Activated CD4-positive, alpha-beta T cell treated with anti-CD3 and anti-CD28 coated beads, Interleukin-2, amount 10 ng/mL, durations not matched to agents 7 days and 5 days (primary cell): Measurements from ENCODE around the gene CLPSL2. TPM values are rescaled to one million over a fixed set of nuclear protein-coding genes. Genes with fewer than 3 reads are reported as not detected.

ENCODE experiments used
- CTCF ChIA-PET: fragments of 350-600 bp; sonication (Branson Sonifier 250); formaldehyde crosslinking; loops from one replicate; lab custom pipeline; 2021; ENCODE audit warnings: antibody characterized with exemption; lab: Charles Lee
- POLR2A ChIA-PET: fragments of 350-600 bp; sonication (Branson Sonifier 250); formaldehyde crosslinking; loops from one replicate; lab custom pipeline; 2021; ENCODE audit warnings: antibody characterized with exemption; lab: Charles Lee
- DNase-seq: peaks from one replicate; pipeline ENCODE4 v3.0.0-alpha.2; 2020
- H3K27ac Mint-ChIP-seq: one replicate; pipeline ENCODE4 v1.8.0; 2021; ENCODE audit warnings: mild to moderate bottlenecking, moderate library complexity, mixed read lengths
- H3K27me3 Mint-ChIP-seq: one replicate; pipeline ENCODE4 v1.8.0; 2021; ENCODE audit warnings: mixed read lengths
- H3K36me3 Mint-ChIP-seq: one replicate; pipeline ENCODE4 v1.8.0; 2021; ENCODE audit warnings: low read depth, mixed read lengths
- H3K4me1 Mint-ChIP-seq: one replicate; pipeline ENCODE4 v1.8.0; 2021; ENCODE audit warnings: mixed read lengths
- H3K4me3 Mint-ChIP-seq: one replicate; pipeline ENCODE4 v1.8.0; 2021; ENCODE audit warnings: mild to moderate bottlenecking, moderate library complexity, mixed read lengths
- H3K9me3 Mint-ChIP-seq: one replicate; pipeline ENCODE4 v1.8.0; 2021; ENCODE audit warnings: mixed read lengths
- total RNA-seq, 2 experiments: library from RNA; stranded (reverse); gene quantifications; one replicate each; pipeline ENCODE4 v1.2.3, GENCODE V29; 2021

The CLPSL2 gene
- total RNA-seq, 2 experiments from 2014 or later = not detected

DNA sequence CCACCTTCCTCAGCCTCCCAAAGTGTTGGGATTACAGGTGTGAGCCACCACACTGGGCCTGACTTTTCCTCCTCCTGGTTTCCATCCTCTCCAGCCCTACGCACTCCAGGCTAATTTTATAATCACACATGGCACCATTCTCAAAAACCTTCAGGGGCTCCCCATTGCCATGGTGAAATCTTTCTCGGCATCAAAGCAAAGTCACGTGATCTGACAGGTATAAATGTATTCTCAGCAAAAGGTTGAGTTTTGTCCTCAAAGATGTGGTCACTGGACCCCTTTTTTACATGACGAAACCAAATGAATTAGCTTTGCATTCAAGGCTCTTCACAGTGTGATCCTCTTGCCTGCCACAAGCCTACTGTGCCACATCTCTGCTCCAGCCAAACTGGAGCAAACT lies 24.1 kb upstream of the CLPSL2 start:
- H3K4me3 Mint-ChIP-seq = no peak overlapping the region
- POLR2A ChIA-PET = no interaction called here
- peaks cover 3% of the 10 kb centered on the region for H3K27me3 Mint-ChIP-seq
- H3K9me3 Mint-ChIP-seq = peaks cover 8% of the 10 kb centered on the region
- CTCF ChIA-PET = interaction anchor here (0.6 to 0.7 kb wide), 3 partner anchors 164 to 273 kb away, joined by 3 to 4 read pairs (median 3); no protein-coding TSS in a partner anchor
- H3K4me1 Mint-ChIP-seq = peaks cover 6% of the 10 kb centered on the region
- DNase-seq = no peak
- no peak overlapping the region for H3K27ac Mint-ChIP-seq
- H3K36me3 Mint-ChIP-seq = no peaks in the 10 kb centered on the region

DNA sequence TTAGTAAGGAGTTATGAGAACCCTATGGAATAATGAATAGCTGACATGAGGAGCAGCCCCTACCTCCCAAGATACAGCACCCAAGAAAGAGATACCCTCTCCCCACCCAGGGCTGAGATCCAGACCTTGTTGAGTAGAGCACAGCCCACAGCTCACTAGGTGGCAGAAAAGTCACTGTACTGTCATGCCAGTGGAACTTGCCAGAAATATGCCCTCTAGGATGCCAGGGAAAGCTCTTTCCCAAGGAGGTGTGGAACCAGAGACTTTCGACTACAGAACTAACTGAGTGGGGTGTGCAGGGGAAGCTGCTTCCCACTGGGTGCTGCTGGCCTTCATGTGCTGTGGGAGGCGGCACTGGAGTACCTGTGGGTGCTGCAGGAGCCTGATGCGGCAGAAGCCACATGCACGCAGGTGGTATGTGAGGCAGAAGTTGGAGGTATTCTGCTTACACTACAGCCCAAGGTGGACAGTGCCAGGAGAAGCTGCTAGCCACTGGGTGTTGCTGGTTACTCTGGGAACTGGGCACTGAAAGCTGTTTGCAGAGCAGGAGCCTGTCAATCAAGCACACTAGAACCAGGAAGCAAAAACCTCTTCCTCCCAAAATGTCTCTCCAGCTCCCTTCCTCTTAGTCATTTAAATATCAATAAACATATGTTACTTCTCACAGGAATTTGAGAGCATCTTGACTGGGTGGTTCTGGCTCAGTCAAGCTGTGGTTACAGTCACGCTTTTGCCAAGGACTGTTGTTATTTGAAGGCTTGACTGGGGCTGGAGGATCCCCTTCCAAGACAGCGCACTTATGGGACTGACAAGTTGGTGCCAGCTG lies 21.7 kb upstream of the CLPSL2 start:
- DNase-seq = no peak
- H3K9me3 Mint-ChIP-seq = no peaks in the 10 kb centered on the region
- ChIA-PET POLR2A (no interaction called here), CTCF (interaction anchor here (0.8 to 1.4 kb wide), 6 partner anchors 9 to 460 kb away, joined by 3 to 7 read pairs (median 3); partner anchors contain the start of gene ARMC12)
- H3K36me3 Mint-ChIP-seq = no peaks in the 10 kb centered on the region
- peaks cover 6% of the 10 kb centered on the region for H3K4me1 Mint-ChIP-seq
- H3K4me3 Mint-ChIP-seq = no peak overlapping the region
- H3K27me3 Mint-ChIP-seq = no peaks in the 10 kb centered on the region
- H3K27ac Mint-ChIP-seq = no peak overlapping the region

DNA sequence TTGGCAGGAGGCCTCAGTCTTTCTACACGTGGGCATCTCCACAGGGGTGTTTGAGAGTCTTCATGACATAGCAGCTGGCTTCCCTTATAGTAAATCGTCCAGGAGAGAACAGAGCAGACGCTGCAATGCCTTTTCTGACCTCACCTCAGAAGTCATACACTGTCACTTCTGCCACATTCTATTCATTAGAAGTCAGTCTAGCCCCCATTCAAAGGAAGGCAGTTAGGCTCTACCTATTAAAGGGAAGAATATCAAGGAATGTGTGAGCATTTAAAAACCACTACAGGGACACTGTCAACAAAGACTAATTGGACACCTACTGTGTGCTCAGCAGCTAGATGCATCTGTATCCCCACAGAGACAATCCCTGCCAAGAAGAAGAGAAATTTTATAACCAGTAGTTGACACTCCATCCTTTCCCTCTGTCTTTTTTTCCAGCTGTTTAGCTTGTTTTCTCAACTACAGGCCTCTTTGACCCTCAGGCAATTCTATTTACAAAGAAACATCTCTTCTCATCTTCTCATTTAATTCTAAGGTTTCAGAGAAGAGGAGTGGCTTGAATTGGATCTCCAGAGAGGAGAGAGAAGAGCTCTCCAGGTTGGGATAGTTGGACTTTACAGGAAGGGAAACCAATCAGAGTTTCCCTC lies 21.0 kb upstream of the CLPSL2 start:
- H3K4me1 Mint-ChIP-seq = peaks cover 6% of the 10 kb centered on the region
- H3K4me3 Mint-ChIP-seq = no peak overlapping the region
- H3K27ac Mint-ChIP-seq = no peak overlapping the region
- no peaks in the 10 kb centered on the region for H3K9me3 Mint-ChIP-seq
- no peaks in the 10 kb centered on the region for H3K36me3 Mint-ChIP-seq
- peaks cover 3% of the 10 kb centered on the region for H3K27me3 Mint-ChIP-seq
- ChIA-PET CTCF (interaction anchor here (0.8 to 1.4 kb wide), 3 partner anchors 18 to 460 kb away, joined by 3 to 7 read pairs (median 3); partner anchors contain the start of gene ARMC12), POLR2A (no interaction called here)
- DNase-seq = no peak

DNA sequence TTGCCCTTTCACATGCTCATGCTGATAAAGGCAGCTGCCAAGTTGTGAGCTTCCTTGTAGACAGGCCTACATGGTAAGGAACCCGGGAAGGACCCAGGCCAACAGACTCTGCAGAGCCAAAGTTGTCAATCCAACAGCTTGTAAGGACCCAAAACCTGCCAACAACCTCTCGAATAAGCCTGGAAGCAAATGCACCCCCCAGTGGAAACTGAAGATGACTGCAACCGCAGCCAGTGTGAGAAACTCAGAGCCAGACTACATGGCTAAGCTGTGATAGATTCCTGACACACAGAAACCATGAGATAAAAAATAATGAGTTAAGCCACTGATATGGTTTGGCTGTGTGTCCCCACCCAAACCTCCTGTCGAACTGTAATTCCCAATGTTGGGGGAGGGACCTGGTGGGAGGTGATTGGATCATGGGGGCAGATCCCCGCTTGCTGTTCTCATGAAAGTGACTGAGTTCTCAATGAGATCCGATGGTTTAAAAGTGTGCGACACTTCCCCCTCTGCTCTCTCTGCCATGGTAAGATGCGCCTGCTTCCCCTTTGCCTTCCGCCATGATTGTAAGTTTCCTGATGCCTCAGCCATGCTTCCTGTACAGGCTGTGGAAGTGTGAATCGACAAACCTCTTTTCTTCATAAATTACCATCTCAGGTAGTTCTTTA lies 18.8 kb upstream of the CLPSL2 start:
- no peak for DNase-seq
- Mint-ChIP-seq H3K27me3 (peaks cover 12% of the 10 kb centered on the region), H3K9me3 (no peaks in the 10 kb centered on the region), H3K36me3 (no peaks in the 10 kb centered on the region), H3K27ac (no peak overlapping the region), H3K4me3 (no peak overlapping the region), H3K4me1 (peaks cover 6% of the 10 kb centered on the region)
- ChIA-PET CTCF (interaction anchor here (0.6 to 1.5 kb wide), 5 partner anchors 15 to 233 kb away, joined by 3 to 4 read pairs (median 4); partner anchors contain the start of gene ARMC12), POLR2A (no interaction called here)

DNA sequence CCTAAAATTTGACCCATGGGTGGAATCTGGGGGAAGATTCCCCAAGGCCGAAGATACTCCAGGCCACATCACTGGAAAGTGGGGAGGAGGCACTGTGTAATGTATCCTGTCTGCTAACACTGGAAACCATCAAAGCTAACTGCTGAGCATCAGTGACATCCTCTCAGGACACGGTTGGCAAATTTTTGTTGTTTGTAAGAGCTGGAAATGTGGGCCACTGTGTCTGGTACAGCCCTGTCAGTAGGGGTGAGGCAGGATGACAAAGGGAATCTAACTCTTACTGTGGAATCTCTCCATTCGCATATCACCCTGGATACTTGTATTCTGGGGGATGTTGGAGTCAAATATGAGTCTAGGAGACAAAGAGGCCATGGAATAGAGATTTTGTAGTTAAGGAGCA lies 17.0 kb upstream of the CLPSL2 start:
- Mint-ChIP-seq H3K27ac (no peak overlapping the region), H3K9me3 (no peaks in the 10 kb centered on the region), H3K36me3 (no peaks in the 10 kb centered on the region), H3K4me3 (no peak overlapping the region), H3K4me1 (peaks cover 8% of the 10 kb centered on the region), H3K27me3 (peaks cover 29% of the 10 kb centered on the region)
- no peak for DNase-seq
- ChIA-PET CTCF (interaction anchor here (0.8 to 0.9 kb wide), 2 partner anchors 12 to 42 kb away, joined by 3 to 4 read pairs; no protein-coding TSS in a partner anchor), POLR2A (no interaction called here)

DNA sequence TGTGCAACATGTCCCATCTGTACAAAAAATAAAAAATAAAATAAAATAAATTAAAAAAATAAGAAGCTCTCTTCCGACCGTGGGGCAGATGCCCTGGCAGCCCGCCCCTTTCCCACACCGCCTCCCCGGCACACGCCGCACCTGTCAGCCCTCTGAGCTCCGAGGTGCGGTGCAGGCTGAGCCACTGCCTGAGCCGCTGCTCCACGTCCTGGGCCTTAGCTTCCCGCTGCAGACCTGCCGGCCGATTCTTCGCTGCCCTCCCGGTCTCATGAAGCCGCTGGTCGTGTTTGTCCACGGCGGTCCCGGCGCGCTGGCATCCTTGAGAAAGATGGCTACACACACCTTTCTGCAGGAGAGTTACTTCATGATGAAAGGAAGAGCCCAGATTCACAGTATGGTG lies 10.7 kb upstream of the CLPSL2 start:
- H3K4me1 Mint-ChIP-seq = peaks cover 2% of the 10 kb centered on the region
- DNase-seq = no peak
- H3K9me3 Mint-ChIP-seq = no peaks in the 10 kb centered on the region
- no peak overlapping the region for H3K27ac Mint-ChIP-seq
- CTCF ChIA-PET = interaction anchor here (0.6 kb wide), 1 partner anchor 461 kb away, joined by 3 read pairs; no protein-coding TSS in a partner anchor
- H3K36me3 Mint-ChIP-seq = no peaks in the 10 kb centered on the region
- peaks cover 42% of the 10 kb centered on the region for H3K27me3 Mint-ChIP-seq
- POLR2A ChIA-PET = no interaction called here
- no peak overlapping the region for H3K4me3 Mint-ChIP-seq

DNA sequence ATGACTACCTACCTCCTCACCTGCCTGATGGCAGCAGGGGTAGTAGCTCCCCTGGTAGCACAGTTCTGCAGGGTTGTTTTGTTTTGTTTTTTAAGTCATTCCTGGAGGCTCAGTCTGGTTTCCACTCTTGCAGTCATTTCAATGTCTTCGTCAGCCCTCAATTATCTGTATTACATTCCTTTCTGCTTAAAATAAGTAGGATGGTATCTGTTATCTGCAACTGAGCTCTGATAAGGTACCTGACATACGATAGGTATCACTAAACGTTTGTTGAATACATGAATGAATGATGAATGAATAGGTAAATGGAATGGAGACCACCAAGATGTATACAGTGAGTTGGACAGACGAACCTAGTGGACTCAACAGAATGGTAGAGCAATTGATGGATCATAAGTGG lies 7.2 kb upstream of the CLPSL2 start:
- H3K36me3 Mint-ChIP-seq = no peaks in the 10 kb centered on the region
- CTCF ChIA-PET = interaction anchor here (1.2 to 1.5 kb wide), 2 partner anchors 12 to 27 kb away, joined by 3 to 4 read pairs; no protein-coding TSS in a partner anchor
- H3K9me3 Mint-ChIP-seq = no peaks in the 10 kb centered on the region
- H3K4me1 Mint-ChIP-seq = peaks cover under 1% of the 10 kb centered on the region
- H3K27ac Mint-ChIP-seq = no peak overlapping the region
- no peak overlapping the region for H3K4me3 Mint-ChIP-seq
- no peak for DNase-seq
- POLR2A ChIA-PET = no interaction called here
- H3K27me3 Mint-ChIP-seq = peaks cover 21% of the 10 kb centered on the region

DNA sequence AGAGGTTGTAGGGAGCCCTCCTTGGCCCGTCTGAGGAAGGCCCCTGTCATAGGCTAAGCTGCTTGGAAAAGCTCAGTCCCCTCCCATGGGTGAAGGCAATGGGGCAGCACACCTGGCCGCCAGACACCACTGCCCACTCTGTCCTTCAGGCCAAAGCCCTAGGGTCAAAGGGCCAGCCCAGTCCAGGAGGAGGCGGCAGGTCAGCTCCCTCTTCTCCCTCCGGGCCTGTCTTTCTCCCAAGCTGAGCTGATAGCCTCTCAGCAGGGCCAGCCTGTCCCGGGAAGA lies 5.1 kb upstream of the CLPSL2 start:
- Mint-ChIP-seq H3K27me3 (peaks cover 25% of the 10 kb centered on the region), H3K4me3 (no peak overlapping the region), H3K4me1 (no peaks in the 10 kb centered on the region), H3K27ac (no peak overlapping the region), H3K9me3 (no peaks in the 10 kb centered on the region), H3K36me3 (no peaks in the 10 kb centered on the region)
- ChIA-PET POLR2A (no interaction called here), CTCF (interaction anchor here (1.2 kb wide), 1 partner anchor 12 kb away, joined by 4 read pairs; no protein-coding TSS in a partner anchor)
- DNase-seq = no peak

DNA sequence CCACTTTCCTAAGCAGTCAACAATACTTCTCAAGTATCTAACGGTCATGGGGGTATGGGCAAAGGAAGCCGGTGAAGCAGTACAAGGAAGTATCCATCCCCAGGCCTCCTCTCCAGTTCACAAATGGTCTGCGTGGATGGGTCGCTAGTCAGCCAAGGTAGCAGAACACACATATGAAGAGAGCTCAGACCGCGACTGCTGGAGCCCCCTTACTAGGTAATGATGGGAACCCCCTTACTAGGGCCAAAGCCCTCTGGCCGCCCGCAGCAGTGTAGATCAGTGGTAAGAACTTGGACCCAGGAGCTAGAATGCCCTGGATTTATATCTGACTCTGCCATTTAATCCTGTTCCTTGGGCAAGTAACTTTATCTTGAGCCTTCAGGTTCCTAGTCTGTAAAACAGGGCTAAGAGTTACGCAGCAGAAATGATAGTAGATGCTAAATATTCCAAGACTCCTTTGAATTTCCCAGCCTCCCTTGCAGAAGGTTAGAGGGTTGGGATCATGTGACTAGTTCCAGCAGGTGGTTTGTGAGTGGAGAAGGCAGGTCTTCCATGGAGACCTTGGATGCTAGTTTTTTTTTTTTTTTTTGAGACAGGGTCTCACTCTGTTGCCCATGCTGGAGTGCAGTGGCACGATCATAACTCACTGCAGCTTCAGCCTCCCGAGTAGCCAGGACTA lies 2.1 kb upstream of the CLPSL2 start:
- no peak for DNase-seq
- ChIA-PET POLR2A (no interaction called here), CTCF (interaction anchor here (1.1 kb wide), 1 partner anchor 190 kb away, joined by 3 read pairs; no protein-coding TSS in a partner anchor)
- H3K36me3 Mint-ChIP-seq = no peaks in the 10 kb centered on the region
- H3K4me3 Mint-ChIP-seq = no peak overlapping the region
- H3K9me3 Mint-ChIP-seq = no peaks in the 10 kb centered on the region
- peaks cover 5% of the 10 kb centered on the region for H3K4me1 Mint-ChIP-seq
- H3K27me3 Mint-ChIP-seq = peaks cover 27% of the 10 kb centered on the region
- no peak overlapping the region for H3K27ac Mint-ChIP-seq

DNA sequence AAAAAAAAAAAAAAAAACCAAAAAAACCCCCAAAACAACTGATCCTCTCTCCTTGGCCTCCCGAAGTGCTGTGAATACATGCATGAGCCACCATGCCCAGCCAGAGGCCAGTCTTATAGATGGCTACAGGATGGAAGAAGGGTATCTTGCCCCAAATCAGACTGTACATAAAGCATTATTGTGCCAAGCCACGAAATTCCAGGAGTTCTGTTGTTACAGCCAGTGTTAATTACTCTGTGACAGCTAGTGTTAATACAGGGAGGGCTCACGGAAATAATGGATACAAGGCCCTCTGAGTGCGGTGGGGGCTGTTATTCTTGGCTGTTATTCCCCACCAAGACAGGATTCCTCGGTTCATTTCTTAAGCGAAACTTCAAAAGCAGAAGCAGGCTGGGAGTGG lies 1.4 kb upstream of the CLPSL2 start:
- ChIA-PET POLR2A (no interaction called here), CTCF (no interaction called here)
- Mint-ChIP-seq H3K9me3 (no peaks in the 10 kb centered on the region), H3K27me3 (peaks cover 26% of the 10 kb centered on the region), H3K4me3 (no peak overlapping the region), H3K4me1 (peaks cover 5% of the 10 kb centered on the region), H3K27ac (no peak overlapping the region), H3K36me3 (no peaks in the 10 kb centered on the region)
- no peak for DNase-seq

DNA sequence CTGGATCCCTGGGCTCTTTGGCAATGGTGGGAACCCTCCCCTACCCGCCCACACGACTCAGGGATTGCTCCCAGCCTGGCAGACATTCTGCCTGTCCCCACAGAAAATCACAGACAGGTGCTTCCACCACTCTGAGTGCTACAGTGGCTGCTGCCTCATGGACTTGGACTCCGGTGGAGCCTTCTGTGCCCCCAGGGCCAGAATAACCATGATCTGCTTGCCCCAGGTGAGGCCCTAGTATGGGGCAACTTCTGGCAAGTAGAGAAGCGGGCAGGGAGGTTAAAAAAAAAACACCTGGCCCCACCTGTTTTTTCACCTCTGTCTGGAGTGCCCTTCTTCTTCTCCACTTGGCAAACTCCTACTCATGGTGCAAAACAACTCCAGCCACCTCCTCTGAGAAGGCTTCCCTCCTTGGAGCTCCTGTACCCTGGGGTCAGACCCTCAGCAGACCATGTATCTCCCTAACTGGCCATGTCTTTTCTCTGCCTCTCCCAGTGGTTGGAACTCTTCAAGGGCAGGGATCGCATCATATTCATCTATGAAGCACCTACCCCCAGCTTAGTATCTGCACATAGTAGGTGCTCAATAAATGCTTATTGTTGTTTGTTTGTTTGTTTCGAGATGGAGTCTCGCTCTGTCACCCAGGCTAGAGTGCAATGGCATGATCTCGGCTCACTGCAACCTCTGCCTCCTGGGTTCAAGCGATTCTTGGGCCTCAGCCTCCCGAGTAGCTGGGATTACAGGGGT lies 1.1 kb downstream of the CLPSL2 start:
- no peaks in the 10 kb centered on the region for H3K36me3 Mint-ChIP-seq
- peaks cover 5% of the 10 kb centered on the region for H3K4me1 Mint-ChIP-seq
- H3K4me3 Mint-ChIP-seq = peak overlapping the region; percentile 5
- CTCF ChIA-PET = interaction anchor here (0.5 to 0.6 kb wide), 2 partner anchors 100 to 1994 kb away, joined by 3 to 5 read pairs; no protein-coding TSS in a partner anchor
- POLR2A ChIA-PET = no interaction called here
- no peak overlapping the region for H3K27ac Mint-ChIP-seq
- no peaks in the 10 kb centered on the region for H3K9me3 Mint-ChIP-seq
- H3K27me3 Mint-ChIP-seq = peaks cover 26% of the 10 kb centered on the region
- no peak for DNase-seq

DNA sequence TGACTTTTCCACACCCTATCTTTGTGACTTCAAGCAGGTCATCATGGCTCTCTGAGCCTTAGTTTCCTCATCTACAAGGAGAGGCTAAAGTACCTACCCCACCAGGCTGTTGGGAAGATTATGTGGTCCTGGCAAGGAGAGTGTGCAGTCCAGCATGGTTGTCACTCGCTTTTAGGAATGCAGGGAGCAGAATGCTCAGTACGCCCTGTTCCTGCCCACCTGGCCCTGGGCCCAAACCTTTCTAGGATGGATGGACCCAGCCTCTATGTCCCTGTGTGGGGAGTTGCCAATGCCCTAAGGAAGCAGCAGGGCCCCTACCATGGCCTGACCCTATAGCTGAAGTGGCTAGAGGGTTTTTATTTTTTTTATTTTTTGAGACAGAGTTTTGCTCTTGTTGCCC lies 2.0 kb downstream of the CLPSL2 start:
- no peak for DNase-seq
- Mint-ChIP-seq H3K36me3 (no peaks in the 10 kb centered on the region), H3K27me3 (peaks cover 26% of the 10 kb centered on the region), H3K27ac (no peak overlapping the region), H3K9me3 (no peaks in the 10 kb centered on the region), H3K4me3 (no peak overlapping the region), H3K4me1 (peaks cover 5% of the 10 kb centered on the region)
- POLR2A ChIA-PET = no interaction called here
- CTCF ChIA-PET = interaction anchor here (0.8 kb wide), 1 partner anchor 14 kb away, joined by 3 read pairs; no protein-coding TSS in a partner anchor
